Endothelial cell (in vitro differentiated cells): ENCODE data around the gene OR2AT4. TPM values are rescaled to one million over a fixed set of nuclear protein-coding genes. Genes with fewer than 3 reads are reported as not detected.
A peak's percentile ranks its signal among the peaks of the same experiment; 100 is the strongest.

Experiments used
- DNase-seq: peaks from one replicate; pipeline ENCODE4 v3.0.0; 2021; ENCODE audit warnings: low spot score
- H3K27ac Mint-ChIP-seq: one replicate; pipeline ENCODE4 v1.8.0; 2021; ENCODE audit warnings: mixed read lengths, inconsistent platforms; ENCODE audit not compliant: unreplicated experiment
- H3K27me3 Mint-ChIP-seq: one replicate; pipeline ENCODE4 v1.8.0; 2021; ENCODE audit warnings: mild to moderate bottlenecking, moderate library complexity, mixed read lengths, inconsistent platforms; ENCODE audit not compliant: unreplicated experiment
- H3K36me3 Mint-ChIP-seq: one replicate; pipeline ENCODE4 v1.8.0; 2021; ENCODE audit warnings: mild to moderate bottlenecking, low read depth, mixed read lengths, inconsistent platforms; ENCODE audit not compliant: unreplicated experiment
- H3K4me1 Mint-ChIP-seq: one replicate; pipeline ENCODE4 v1.8.0; 2021; ENCODE audit warnings: mild to moderate bottlenecking, mixed read lengths, inconsistent platforms; ENCODE audit not compliant: unreplicated experiment
- H3K4me3 Mint-ChIP-seq: one replicate; pipeline ENCODE4 v1.8.0; 2021; ENCODE audit warnings: mild to moderate bottlenecking, mixed read lengths, inconsistent platforms; ENCODE audit not compliant: unreplicated experiment
- H3K9me3 Mint-ChIP-seq: one replicate; pipeline ENCODE4 v1.8.0; 2021; ENCODE audit warnings: mixed read lengths, inconsistent platforms; ENCODE audit not compliant: unreplicated experiment
- CTCF ChIP-seq: fragments of 200-600 bp; sonication (generic); IDR thresholded peaks from one replicate; pipeline ENCODE4 v1.5.0; 2021; ENCODE audit warnings: antibody characterized with exemption; ENCODE audit not compliant: unreplicated experiment
- total RNA-seq: library from RNA; stranded (reverse); fragmentation: NEBNext Ultra II Directional; extraction: Animal tissue kit (Norgen Biotek cat#: 25700); gene quantifications from one replicate; pipeline ENCODE4 v1.2.1, GENCODE V29; 2021; ENCODE audit not compliant: unreplicated experiment

OR2AT4 gene
- total RNA-seq, 1 donor from 2014 or later = 0.08 TPM

- H3K4me3 Mint-ChIP-seq = no peak overlapping the region
- no peak for DNase-seq
- no peaks in the 10 kb centered on the region for H3K9me3 Mint-ChIP-seq
- TF ChIP-seq CTCF = no peak
- peaks cover 8% of the 10 kb centered on the region for H3K36me3 Mint-ChIP-seq
- H3K4me1 Mint-ChIP-seq = peaks cover 5% of the 10 kb centered on the region
- H3K27ac Mint-ChIP-seq = no peak overlapping the region
- H3K27me3 Mint-ChIP-seq = peaks cover 6% of the 10 kb centered on the region
Measured at GRCh38 chr11:75035911-75036565, 60.6 kb downstream of the OR2AT4 start.

DNA sequence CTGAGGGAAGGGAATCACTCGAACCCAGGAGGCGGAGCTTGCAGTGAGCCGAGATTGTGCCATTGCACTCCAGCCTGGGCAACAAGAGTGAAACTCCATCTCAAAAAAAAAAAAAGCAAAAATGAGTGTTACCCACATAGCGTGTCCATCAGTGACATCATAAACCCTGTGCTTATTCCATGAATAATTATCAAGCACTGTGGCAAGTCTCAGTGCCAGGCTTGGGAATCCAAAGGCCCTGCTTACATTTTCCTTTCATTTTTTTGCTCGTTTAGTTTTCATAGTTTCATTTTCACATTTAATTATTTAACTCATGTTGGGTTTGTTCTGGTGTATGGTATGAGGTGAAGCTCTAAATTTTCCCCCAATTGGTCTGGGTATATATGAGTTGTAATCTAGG lies 61.4 kb downstream of the OR2AT4 start:
- no peak for DNase-seq
- Mint-ChIP-seq H3K9me3 (no peaks in the 10 kb centered on the region), H3K27ac (no peak overlapping the region), H3K27me3 (peaks cover 5% of the 10 kb centered on the region), H3K36me3 (peaks cover 1% of the 10 kb centered on the region), H3K4me1 (peaks cover 5% of the 10 kb centered on the region), H3K4me3 (no peak overlapping the region)
- TF ChIP-seq CTCF = no peak

GRCh38 chr11:75033916-75034315 lies 62.8 kb downstream of the OR2AT4 start:
- Mint-ChIP-seq H3K27me3 (peaks cover 5% of the 10 kb centered on the region), H3K36me3 (no peaks in the 10 kb centered on the region), H3K9me3 (no peaks in the 10 kb centered on the region), H3K27ac (no peak overlapping the region), H3K4me3 (no peak overlapping the region), H3K4me1 (no peaks in the 10 kb centered on the region)
- TF ChIP-seq CTCF = no peak
- no peak for DNase-seq

DNA sequence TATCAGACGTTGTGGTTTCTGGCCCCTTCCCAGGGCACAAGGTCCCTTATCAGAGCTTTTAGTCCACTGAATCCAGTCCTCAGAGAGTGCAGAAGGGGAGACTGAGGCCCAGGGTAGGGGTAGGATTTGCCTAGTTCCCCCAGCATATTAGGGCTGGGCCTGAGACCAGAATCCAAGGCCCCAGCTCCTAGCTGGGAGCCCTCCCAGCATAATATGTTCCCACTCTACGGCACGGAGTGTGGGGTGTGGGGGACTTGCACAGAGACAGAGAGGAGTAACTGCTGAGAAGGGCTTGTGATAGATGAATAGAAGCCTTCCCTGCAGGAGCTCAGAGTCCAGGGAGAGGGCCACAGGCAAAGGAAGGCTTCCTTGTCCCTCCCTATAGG lies 64.1 kb downstream of the OR2AT4 start:
- no peak for TF ChIP-seq CTCF
- Mint-ChIP-seq H3K4me1 (no peaks in the 10 kb centered on the region), H3K27me3 (peaks cover 5% of the 10 kb centered on the region), H3K36me3 (no peaks in the 10 kb centered on the region), H3K4me3 (no peak overlapping the region), H3K9me3 (no peaks in the 10 kb centered on the region), H3K27ac (no peak overlapping the region)
- DNase-seq = no peak

- no peaks in the 10 kb centered on the region for H3K9me3 Mint-ChIP-seq
- no peak overlapping the region for H3K4me3 Mint-ChIP-seq
- peaks cover 5% of the 10 kb centered on the region for H3K27me3 Mint-ChIP-seq
- DNase-seq = peak; percentile 85
- no peaks in the 10 kb centered on the region for H3K4me1 Mint-ChIP-seq
- no peak overlapping the region for H3K27ac Mint-ChIP-seq
- TF ChIP-seq CTCF = peak; percentile 75
- H3K36me3 Mint-ChIP-seq = no peaks in the 10 kb centered on the region
Measured at GRCh38 chr11:75031771-75032549, 64.7 kb downstream of the OR2AT4 start.
